Activated T-cell treated with anti-CD3 and anti-CD28 coated beads, Interleukin-2, amount 50 U/mL, for 24 hours (primary cell): ENCODE results near the gene GTF2H4.

Source experiments
- DNase-seq: peaks from one replicate; pipeline ENCODE4 v3.0.0-alpha.2; 2020
- H3K27ac Mint-ChIP-seq: 2 replicates; pipeline ENCODE4 v1.8.0; 2020; ENCODE audit warnings: mild to moderate bottlenecking, mixed read lengths
- H3K27me3 Mint-ChIP-seq: 2 replicates; pipeline ENCODE4 v1.8.0; 2020; ENCODE audit warnings: mixed read lengths
- H3K36me3 Mint-ChIP-seq: 2 replicates; pipeline ENCODE4 v1.8.0; 2020; ENCODE audit warnings: low read depth, mixed read lengths
- H3K4me1 Mint-ChIP-seq: 2 replicates; pipeline ENCODE4 v1.8.0; 2020; ENCODE audit warnings: low read depth, mixed read lengths
- H3K4me3 Mint-ChIP-seq: 2 replicates; pipeline ENCODE4 v1.8.0; 2020; ENCODE audit warnings: mild to moderate bottlenecking, moderate library complexity, mixed read lengths
- H3K9me3 Mint-ChIP-seq: 2 replicates; pipeline ENCODE4 v1.8.0; 2020; ENCODE audit warnings: mixed read lengths

The GTF2H4 gene

DNA sequence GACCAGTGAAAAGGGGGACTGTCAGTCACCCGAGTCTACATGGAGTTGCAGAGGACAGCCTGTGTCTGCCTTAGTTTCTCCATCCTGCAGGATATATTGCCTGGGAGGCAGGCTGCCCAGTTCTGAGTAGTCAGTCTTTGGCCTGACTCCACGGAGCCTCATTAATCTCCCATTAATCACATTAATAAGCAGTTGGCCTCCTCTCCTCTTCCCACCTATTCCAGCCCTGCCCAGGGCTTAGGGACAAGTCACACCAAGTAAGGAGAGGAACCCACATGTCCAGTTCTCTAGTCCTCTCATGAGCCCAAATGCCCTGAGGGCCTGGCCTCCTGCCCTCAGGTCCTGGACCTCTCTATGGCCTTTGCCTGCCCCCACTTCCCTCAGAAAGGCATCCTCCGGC lies 31.5 kb downstream of the GTF2H4 start:
- no peaks in the 10 kb centered on the region for H3K4me1 Mint-ChIP-seq
- DNase-seq: no peak

GRCh38 chr6:30940361-30940986 lies 32.5 kb downstream of the GTF2H4 start, which contains the start of gene MUCL3:
Gene MUCL3 (plus strand): TSS chr6:30940973. CDS start chr6:30941000, 27 bp downstream.
- Mint-ChIP-seq H3K27ac (no peak within 1 kb of the TSS), H3K9me3 (no peaks in the 10 kb centered on the region), H3K4me3 (no peak within 1 kb of the TSS)

More for the DNA sequence above, 31.5 kb downstream of the GTF2H4 start:
- Mint-ChIP-seq H3K4me3 (no peak overlapping the region), H3K9me3 (no peaks in the 10 kb centered on the region), H3K36me3 (no peaks in the 10 kb centered on the region), H3K27me3 (peaks cover 55% of the 10 kb centered on the region), H3K27ac (no peak overlapping the region)

DNA sequence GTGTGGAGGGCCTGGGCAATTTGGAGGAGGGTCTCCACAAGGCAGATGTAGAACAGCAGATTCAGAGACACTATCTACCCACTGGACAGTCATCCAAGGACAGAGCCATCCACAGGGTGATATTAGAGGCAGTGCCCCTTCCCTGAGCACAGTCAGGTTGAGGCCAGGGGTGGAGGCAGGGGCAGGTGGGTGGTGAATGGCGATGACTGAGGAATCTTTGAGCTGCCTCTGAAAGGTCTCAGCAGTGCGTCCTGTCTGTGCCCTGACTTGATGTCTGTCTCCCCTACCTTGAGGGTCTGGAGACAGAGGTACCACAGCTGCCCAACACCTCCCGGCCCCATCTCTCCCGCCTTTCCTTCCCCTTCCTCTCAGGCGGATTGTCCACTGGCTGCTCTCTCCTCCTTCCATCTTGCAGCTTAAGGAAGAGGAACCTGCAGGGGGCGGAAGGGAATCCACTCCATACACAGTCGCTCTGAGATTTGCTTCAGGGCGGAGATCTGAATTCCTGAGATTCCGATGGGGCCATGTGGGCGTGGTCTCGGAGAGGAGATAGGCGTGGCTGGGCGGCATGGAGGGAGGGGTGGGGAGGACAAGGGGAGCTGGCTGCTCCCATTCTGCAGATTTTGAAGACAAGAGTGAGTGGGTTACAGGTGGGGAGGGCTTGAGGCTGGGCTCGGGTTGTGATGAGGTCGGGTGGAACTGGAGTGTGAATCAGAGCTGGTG lies 34.5 kb downstream of the GTF2H4 start:
- Mint-ChIP-seq H3K27me3 (peaks cover 69% of the 10 kb centered on the region), H3K27ac (no peak overlapping the region), H3K4me1 (no peaks in the 10 kb centered on the region), H3K36me3 (no peaks in the 10 kb centered on the region), H3K9me3 (no peaks in the 10 kb centered on the region), H3K4me3 (no peak overlapping the region)
- DNase-seq: no peak

More at GRCh38 chr6:30940361-30940986, 32.5 kb downstream of the GTF2H4 start, which contains the start of gene MUCL3:
- H3K27me3 Mint-ChIP-seq: peaks cover 62% of the 10 kb centered on the region
- no peaks in the 10 kb centered on the region for H3K4me1 Mint-ChIP-seq
- no peaks in the 10 kb centered on the region for H3K36me3 Mint-ChIP-seq
- no peak for DNase-seq

DNA sequence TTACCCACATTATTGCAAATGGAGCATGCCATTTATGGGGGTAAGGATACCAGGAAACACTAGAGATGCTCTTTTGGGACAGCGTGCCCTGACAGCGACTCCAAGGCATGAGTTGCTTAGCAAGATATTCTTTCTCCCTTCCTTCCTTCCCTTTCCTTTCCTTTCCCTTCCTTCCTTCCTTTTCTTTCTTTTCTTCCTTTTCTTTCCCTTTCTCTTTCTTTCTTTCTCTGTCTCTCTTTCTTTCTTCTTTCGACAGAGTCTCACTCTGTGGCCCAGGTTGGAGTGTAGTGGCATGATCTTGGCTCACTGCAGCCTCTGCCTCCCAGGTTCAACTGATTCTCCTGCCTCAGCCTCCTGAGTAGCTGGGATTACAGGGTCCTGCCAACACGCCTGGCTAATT lies 36.0 kb downstream of the GTF2H4 start:
- no peak for DNase-seq
- Mint-ChIP-seq H3K36me3 (no peaks in the 10 kb centered on the region), H3K27ac (no peak overlapping the region), H3K4me1 (no peaks in the 10 kb centered on the region), H3K4me3 (no peak overlapping the region), H3K27me3 (peaks cover 74% of the 10 kb centered on the region), H3K9me3 (no peaks in the 10 kb centered on the region)

GRCh38 chr6:30945281-30945680 lies 37.3 kb downstream of the GTF2H4 start:
- Mint-ChIP-seq H3K27me3 (peaks cover 76% of the 10 kb centered on the region), H3K9me3 (no peaks in the 10 kb centered on the region)

GRCh38 chr6:30947231-30947630 lies 39.2 kb downstream of the GTF2H4 start:
- no peak for DNase-seq
- H3K4me1 Mint-ChIP-seq: peaks cover 7% of the 10 kb centered on the region
- no peak overlapping the region for H3K27ac Mint-ChIP-seq
- no peaks in the 10 kb centered on the region for H3K9me3 Mint-ChIP-seq
- no peak overlapping the region for H3K4me3 Mint-ChIP-seq
- peaks cover 68% of the 10 kb centered on the region for H3K27me3 Mint-ChIP-seq
- no peaks in the 10 kb centered on the region for H3K36me3 Mint-ChIP-seq

More at GRCh38 chr6:30945281-30945680, 37.3 kb downstream of the GTF2H4 start:
- Mint-ChIP-seq H3K36me3 (no peaks in the 10 kb centered on the region), H3K4me3 (no peak overlapping the region), H3K4me1 (no peaks in the 10 kb centered on the region), H3K27ac (no peak overlapping the region)
- no peak for DNase-seq

DNA sequence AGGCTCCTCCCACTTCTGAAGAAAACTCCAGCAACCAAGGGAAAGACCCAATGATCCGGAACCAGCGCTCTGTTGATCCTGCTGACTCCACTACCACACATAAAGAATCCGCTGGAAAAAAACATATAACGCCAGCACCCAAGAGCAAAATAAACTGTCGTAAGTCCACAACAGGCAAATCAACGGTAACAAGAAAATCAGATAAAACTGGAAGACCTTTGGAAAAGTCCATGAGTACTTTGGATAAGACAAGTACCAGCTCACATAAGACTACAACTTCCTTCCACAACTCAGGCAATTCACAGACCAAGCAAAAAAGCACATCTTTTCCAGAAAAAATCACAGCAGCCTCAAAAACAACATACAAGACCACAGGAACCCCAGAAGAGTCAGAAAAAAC lies 40.8 kb downstream of the GTF2H4 start:
- no peak overlapping the region for H3K27ac Mint-ChIP-seq
- peaks cover 55% of the 10 kb centered on the region for H3K27me3 Mint-ChIP-seq
- no peak for DNase-seq

GRCh38 chr6:30951907-30952469 lies 44.0 kb downstream of the GTF2H4 start:
- peaks cover 20% of the 10 kb centered on the region for H3K4me1 Mint-ChIP-seq
- no peak overlapping the region for H3K27ac Mint-ChIP-seq
- H3K27me3 Mint-ChIP-seq: peaks cover 36% of the 10 kb centered on the region
- H3K4me3 Mint-ChIP-seq: no peak overlapping the region
- no peaks in the 10 kb centered on the region for H3K9me3 Mint-ChIP-seq
- DNase-seq: no peak
- H3K36me3 Mint-ChIP-seq: no peaks in the 10 kb centered on the region

More for the DNA sequence above, 40.8 kb downstream of the GTF2H4 start:
- H3K9me3 Mint-ChIP-seq: no peaks in the 10 kb centered on the region
- peaks cover 7% of the 10 kb centered on the region for H3K4me1 Mint-ChIP-seq
- H3K36me3 Mint-ChIP-seq: no peaks in the 10 kb centered on the region
- H3K4me3 Mint-ChIP-seq: no peak overlapping the region

- H3K9me3 Mint-ChIP-seq: no peaks in the 10 kb centered on the region
- H3K4me1 Mint-ChIP-seq: peaks cover 20% of the 10 kb centered on the region
- no peaks in the 10 kb centered on the region for H3K36me3 Mint-ChIP-seq
- peak; percentile 34 for DNase-seq
- peaks cover 19% of the 10 kb centered on the region for H3K27me3 Mint-ChIP-seq
- H3K4me3 Mint-ChIP-seq: peak overlapping the region; percentile 78
- peak overlapping the region; percentile 83 for H3K27ac Mint-ChIP-seq
Observed at GRCh38 chr6:30954631-30955366, 46.8 kb downstream of the GTF2H4 start.

- Mint-ChIP-seq H3K9me3 (no peaks in the 10 kb centered on the region), H3K4me3 (peak overlapping the region; percentile 78), H3K4me1 (peaks cover 20% of the 10 kb centered on the region), H3K27me3 (peaks cover 13% of the 10 kb centered on the region), H3K36me3 (no peaks in the 10 kb centered on the region), H3K27ac (peak overlapping the region; percentile 83)
- peak; percentile 87 for DNase-seq
Observed at GRCh38 chr6:30955367-30956042, 47.5 kb downstream of the GTF2H4 start.

DNA sequence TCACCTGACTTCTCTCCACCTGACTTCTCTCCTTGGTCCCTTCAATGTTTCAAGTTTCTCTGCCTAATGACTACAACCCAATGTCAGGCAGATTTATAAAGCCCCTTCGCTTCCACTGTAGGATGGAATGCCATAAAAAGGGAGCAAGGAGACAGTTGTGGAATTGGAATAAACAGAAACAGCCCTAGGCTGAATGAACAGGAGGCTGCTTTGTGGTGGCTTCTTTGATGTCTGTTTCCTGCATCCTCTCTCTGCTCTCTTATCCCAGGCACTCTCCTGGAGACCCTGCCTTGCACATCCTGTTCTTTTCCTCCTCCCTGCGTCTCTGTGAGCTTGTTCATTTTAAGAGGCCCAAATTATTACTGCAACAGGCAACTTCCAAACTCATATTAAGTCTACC lies 49.7 kb downstream of the GTF2H4 start:
- peaks cover 13% of the 10 kb centered on the region for H3K27me3 Mint-ChIP-seq
- peaks cover 13% of the 10 kb centered on the region for H3K4me1 Mint-ChIP-seq
- no peaks in the 10 kb centered on the region for H3K36me3 Mint-ChIP-seq
- no peak overlapping the region for H3K27ac Mint-ChIP-seq
- no peak overlapping the region for H3K4me3 Mint-ChIP-seq
- DNase-seq: no peak
- no peaks in the 10 kb centered on the region for H3K9me3 Mint-ChIP-seq

- no peak overlapping the region for H3K4me3 Mint-ChIP-seq
- no peaks in the 10 kb centered on the region for H3K9me3 Mint-ChIP-seq
- no peaks in the 10 kb centered on the region for H3K36me3 Mint-ChIP-seq
- peaks cover 34% of the 10 kb centered on the region for H3K27me3 Mint-ChIP-seq
- H3K4me1 Mint-ChIP-seq: peaks cover 8% of the 10 kb centered on the region
- H3K27ac Mint-ChIP-seq: no peak overlapping the region
- no peak for DNase-seq
Observed at GRCh38 chr6:30960907-30961673, 53.1 kb downstream of the GTF2H4 start.

DNA sequence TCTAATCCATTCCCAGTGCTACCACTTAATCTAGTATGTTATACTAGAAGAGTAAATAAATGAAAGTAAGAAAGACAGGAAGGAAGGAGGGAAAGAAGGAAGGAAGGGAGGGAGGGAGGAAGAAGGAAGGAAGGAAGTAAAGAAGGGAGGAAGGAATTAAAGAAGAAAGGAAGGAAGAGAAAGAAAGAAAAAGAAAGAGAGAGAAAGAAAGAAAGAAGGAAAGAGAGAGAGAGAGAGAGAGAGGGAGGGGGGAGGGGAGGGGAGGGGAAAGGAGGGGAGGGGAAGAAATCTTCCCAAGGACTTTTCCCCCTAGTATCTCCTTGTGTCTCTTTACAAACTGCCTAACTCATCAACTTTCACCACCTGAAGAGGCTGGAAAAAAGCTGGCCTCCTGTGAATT lies 54.7 kb downstream of the GTF2H4 start:
- Mint-ChIP-seq H3K36me3 (no peaks in the 10 kb centered on the region), H3K27me3 (peaks cover 37% of the 10 kb centered on the region), H3K4me3 (no peak overlapping the region), H3K9me3 (no peaks in the 10 kb centered on the region), H3K4me1 (peaks cover 8% of the 10 kb centered on the region), H3K27ac (no peak overlapping the region)
- no peak for DNase-seq
